IMR-90 (cell line): ENCODE results near the gene ADGRL3.

Experiments
- MAFK ChIP-seq: IDR thresholded peaks from 2 replicates; pipeline ENCODE4 v1.6.1; 2012; ENCODE audit warnings: low read depth, low read length, improper control_type of control experiment
- MAZ ChIP-seq: IDR thresholded peaks from 2 replicates; pipeline ENCODE4 v1.6.1; 2012; ENCODE audit warnings: low read depth, mild to moderate bottlenecking, low read length, improper control_type of control experiment, moderate library complexity, borderline replicate concordance
- MXI1 ChIP-seq: IDR thresholded peaks from 2 replicates; pipeline ENCODE4 v1.6.1; 2012; ENCODE audit warnings: low read depth, mild to moderate bottlenecking, low read length, moderate library complexity, borderline replicate concordance
- POLR2A ChIP-seq: IDR thresholded peaks from 2 replicates; pipeline ENCODE4 v1.6.1; 2012; ENCODE audit warnings: mild to moderate bottlenecking, low read depth, low read length
- RAD21 ChIP-seq: IDR thresholded peaks from 2 replicates; pipeline ENCODE4 v1.6.1; 2012; ENCODE audit warnings: low read length, improper control_type of control experiment
- RFX5 ChIP-seq: IDR thresholded peaks from 2 replicates; pipeline ENCODE4 v1.8.0; 2012; ENCODE audit warnings: low read depth, mild to moderate bottlenecking, low read length, moderate library complexity
- SMC3 ChIP-seq: fragments of 150-350 bp; IDR thresholded peaks from 2 replicates; pipeline ENCODE4 v1.6.1; 2016; ENCODE audit warnings: low read depth, mild to moderate bottlenecking, antibody characterized with exemption, low read length, moderate library complexity
- TF ChIP-seq, protein P1 (sequence below): conservative IDR thresholded peaks from 2 replicates; pipeline ENCODE4 v1.5.1; 2012; ENCODE audit warnings: mild to moderate bottlenecking, low read depth, low read length, improper control_type of control experiment

DNA sequence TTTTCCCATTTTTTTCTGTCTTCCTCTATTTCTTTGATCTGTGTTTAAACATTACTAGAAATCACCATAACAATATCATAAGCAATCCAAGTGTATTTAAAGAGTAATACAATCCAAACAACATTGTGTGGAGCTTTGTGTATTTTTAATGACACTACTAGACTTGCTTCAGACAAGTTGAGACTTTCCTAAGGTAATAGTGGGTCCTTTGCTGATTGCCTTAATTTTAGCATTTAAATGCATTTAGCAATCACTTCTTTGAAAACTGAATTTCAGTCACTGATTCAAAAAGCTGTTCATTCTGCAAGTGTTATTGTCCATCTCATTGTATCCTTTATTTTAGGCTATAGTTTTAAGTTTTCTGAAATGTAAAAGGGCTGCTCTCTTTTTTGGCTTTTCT lies 804.8 kb downstream of the ADGRL3 start:
- TF ChIP-seq, protein P1, sequence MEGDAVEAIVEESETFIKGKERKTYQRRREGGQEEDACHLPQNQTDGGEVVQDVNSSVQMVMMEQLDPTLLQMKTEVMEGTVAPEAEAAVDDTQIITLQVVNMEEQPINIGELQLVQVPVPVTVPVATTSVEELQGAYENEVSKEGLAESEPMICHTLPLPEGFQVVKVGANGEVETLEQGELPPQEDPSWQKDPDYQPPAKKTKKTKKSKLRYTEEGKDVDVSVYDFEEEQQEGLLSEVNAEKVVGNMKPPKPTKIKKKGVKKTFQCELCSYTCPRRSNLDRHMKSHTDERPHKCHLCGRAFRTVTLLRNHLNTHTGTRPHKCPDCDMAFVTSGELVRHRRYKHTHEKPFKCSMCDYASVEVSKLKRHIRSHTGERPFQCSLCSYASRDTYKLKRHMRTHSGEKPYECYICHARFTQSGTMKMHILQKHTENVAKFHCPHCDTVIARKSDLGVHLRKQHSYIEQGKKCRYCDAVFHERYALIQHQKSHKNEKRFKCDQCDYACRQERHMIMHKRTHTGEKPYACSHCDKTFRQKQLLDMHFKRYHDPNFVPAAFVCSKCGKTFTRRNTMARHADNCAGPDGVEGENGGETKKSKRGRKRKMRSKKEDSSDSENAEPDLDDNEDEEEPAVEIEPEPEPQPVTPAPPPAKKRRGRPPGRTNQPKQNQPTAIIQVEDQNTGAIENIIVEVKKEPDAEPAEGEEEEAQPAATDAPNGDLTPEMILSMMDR, result no peak
- TF ChIP-seq POLR2A (no peak), MAZ (no peak), RFX5 (no peak), SMC3 (no peak), MAFK (no peak), MXI1 (no peak), RAD21 (no peak)
